ENCODE measurements around the gene AQP10.
"Not testable (repeated sequence)": the region's sequence is repeated elsewhere in the genome, so short reads cannot be mapped to it uniquely, and the experiment has no call there.

- not testable (repeated sequence) for TF ChIP-seq POLR2A, CTCF (IDR thresholded peaks at IDR 0.05)
Measured at GRCh38 chr1:154314226-154314625, 6.7 kb upstream of the AQP10 start.
